Breast epithelium (tissue), 4 donors: ENCODE results near the gene AKAP3. TPM values are rescaled to one million over a fixed set of nuclear protein-coding genes. Genes with fewer than 3 reads are reported as not detected.

Source experiments
- DNase-seq, 2 donors: peaks; one replicate each; pipeline ENCODE4 v3.0.0-alpha.2; 2019; ENCODE audit warnings: low spot score in 2 of 2
- H3K27ac ChIP-seq, 2 donors: fragments of 200-600 bp; sonication (generic) in 1 of 2; one replicate each; pipeline ENCODE4 v1.5.1; 2016 to 2019; ENCODE audit warnings: mild to moderate bottlenecking in 1 of 2
- H3K27me3 ChIP-seq, 2 donors: fragments of 200-600 bp; sonication (generic) in 1 of 2; one replicate each; pipeline versions ENCODE4 v1.5.1 to v1.6.0; 2017 to 2019; ENCODE audit warnings: control low read depth in 1 of 2, mild to moderate bottlenecking in 1 of 2
- H3K36me3 ChIP-seq: fragments of 200-600 bp; one replicate; pipeline ENCODE4 v1.5.1; 2019
- H3K4me1 ChIP-seq, 2 donors: fragments of 200-600 bp; sonication (generic); one replicate each; pipeline ENCODE4 v1.5.1; 2016 to 2019; ENCODE audit warnings: control low read depth in 1 of 2
- H3K4me3 ChIP-seq, 3 donors: fragments of 200-600 bp; sonication (generic); 1 replicate in 2 of 3; 2 replicates in 1 of 3; pipeline ENCODE4 v1.5.1; 2016 to 2019; ENCODE audit warnings: mild to moderate bottlenecking in 3 of 3, moderate library complexity in 2 of 3
- H3K9me3 ChIP-seq, 2 donors: fragments of 200-600 bp; sonication (generic) in 1 of 2; one replicate each; pipeline ENCODE4 v1.5.1; 2016 to 2019; ENCODE audit warnings: control low read depth in 1 of 2
- CTCF ChIP-seq, 3 donors: fragments of 450-650 bp; IDR thresholded peaks; one replicate each; pipeline ENCODE4 v1.5.1; 2016 to 2017; ENCODE audit warnings: antibody characterized with exemption in 3 of 3, mild to moderate bottlenecking in 3 of 3, moderate library complexity in 3 of 3
- POLR2A ChIP-seq: fragments of 450-650 bp; IDR thresholded peaks from one replicate; pipeline ENCODE4 v1.6.1; 2016; ENCODE audit warnings: antibody characterized with exemption, mild to moderate bottlenecking, moderate library complexity
- POLR2AphosphoS5 ChIP-seq, 3 donors: sonication (generic); formaldehyde crosslinking; IDR thresholded peaks; one replicate each; pipeline ENCODE4 v1.6.1; 2017; ENCODE audit warnings: antibody characterized with exemption in 3 of 3
- intact Hi-C: fragments of 100-400 bp; cut with DNase I; formaldehyde crosslinking; loops from one replicate; pipeline ENCODE4 v1.15.1; 2023; ENCODE audit warnings: low total_unique reads
- total RNA-seq, 3 donors: library from RNA; depleted of rRNA; stranded (reverse); fragments of >200 nt; gene quantifications; one replicate each; pipeline ENCODE4 v1.1.0, GENCODE V29; 2016

The AKAP3 gene
- total RNA-seq, 3 donors from 2014 or later, result 0.33 to 2.2 (median 2.2) TPM

DNA sequence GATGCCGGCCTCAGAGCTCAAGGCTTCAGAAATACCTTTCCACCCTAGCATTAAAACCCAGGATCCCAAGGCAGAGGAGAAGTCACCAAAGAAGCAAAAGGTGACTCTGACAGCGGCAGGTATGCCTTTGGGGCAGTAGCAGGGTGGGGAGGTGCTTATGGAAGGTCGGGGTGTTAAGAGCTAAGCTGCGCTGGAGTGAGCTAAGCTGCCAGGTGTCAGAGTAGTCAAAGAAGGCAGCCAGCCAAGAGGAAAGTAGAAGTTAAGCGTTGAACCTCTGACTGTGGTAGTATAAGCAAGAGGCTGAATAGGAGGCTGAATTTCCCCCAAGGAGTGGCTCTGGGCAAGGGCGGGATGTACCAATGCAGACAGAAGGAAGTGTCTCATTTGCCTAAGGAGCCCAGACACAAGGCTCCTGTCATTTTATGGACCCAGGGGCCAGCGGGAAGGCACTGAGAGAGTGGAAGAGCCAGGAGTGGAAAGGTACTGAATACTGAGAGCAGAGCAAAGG lies 57.6 kb downstream of the AKAP3 start:
- intact Hi-C loops, result no loop called here
- Histone ChIP-seq H3K4me1 (no peaks in the 10 kb centered on the region), H3K27ac (peak overlapping the region in 1 of 2 donors; percentile 45), H3K9me3 (no peaks in the 10 kb centered on the region), H3K36me3 (no peaks in the 10 kb centered on the region), H3K27me3 (no peaks in the 10 kb centered on the region), H3K4me3 (no peak overlapping the region)
- no peak for TF ChIP-seq POLR2AphosphoS5 (IDR thresholded peaks at IDR 0.05)
- no peak for TF ChIP-seq CTCF (IDR thresholded peaks at IDR 0.05)
- no peak for TF ChIP-seq POLR2A
- peak in 1 of 2 donors; percentile 20 for DNase-seq

GRCh38 chr12:4589941-4590340 lies 58.9 kb downstream of the AKAP3 start:
- no peak overlapping the region for H3K27ac ChIP-seq
- no peaks in the 10 kb centered on the region for H3K36me3 ChIP-seq
- TF ChIP-seq CTCF (IDR thresholded peaks at IDR 0.05) (no peak), POLR2AphosphoS5 (IDR thresholded peaks at IDR 0.05) (no peak), POLR2A (no peak)
- no peak for DNase-seq
- no peaks in the 10 kb centered on the region for H3K27me3 ChIP-seq
- H3K9me3 ChIP-seq, result no peaks in the 10 kb centered on the region
- no peaks in the 10 kb centered on the region for H3K4me1 ChIP-seq
- intact Hi-C loops, result no loop called here
- no peak overlapping the region for H3K4me3 ChIP-seq

DNA sequence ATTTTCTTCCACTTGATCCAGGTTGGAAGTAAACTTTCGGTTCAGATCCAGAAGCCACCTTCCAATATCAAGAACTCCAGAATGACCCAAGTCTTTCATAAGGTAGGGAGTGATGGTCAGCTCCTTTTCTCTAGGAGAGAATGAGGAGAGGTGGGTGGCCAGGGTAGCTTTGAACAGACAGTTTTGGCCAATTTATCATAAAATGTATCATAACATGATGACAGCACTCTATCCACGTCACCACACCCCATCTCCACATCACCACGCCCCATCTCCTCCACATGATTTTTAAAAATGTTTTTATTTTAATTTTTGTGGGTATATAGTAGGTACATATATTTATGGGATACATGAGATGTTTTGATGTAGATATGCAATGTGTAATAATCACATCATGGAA lies 59.9 kb downstream of the AKAP3 start:
- Histone ChIP-seq H3K36me3 (no peaks in the 10 kb centered on the region), H3K9me3 (no peaks in the 10 kb centered on the region), H3K4me3 (no peak overlapping the region), H3K4me1 (no peaks in the 10 kb centered on the region), H3K27me3 (no peaks in the 10 kb centered on the region), H3K27ac (no peak overlapping the region)
- intact Hi-C loops, result no loop called here
- DNase-seq, result no peak
- TF ChIP-seq POLR2A, result no peak
- TF ChIP-seq POLR2AphosphoS5 (IDR thresholded peaks at IDR 0.05), result no peak
- TF ChIP-seq CTCF (IDR thresholded peaks at IDR 0.05), result no peak

- intact Hi-C loops, result no loop called here
- no peaks in the 10 kb centered on the region for H3K27me3 ChIP-seq
- no peak for DNase-seq
- H3K36me3 ChIP-seq, result no peaks in the 10 kb centered on the region
- H3K4me3 ChIP-seq, result no peak overlapping the region
- TF ChIP-seq CTCF (IDR thresholded peaks at IDR 0.05) (no peak), POLR2A (no peak), POLR2AphosphoS5 (IDR thresholded peaks at IDR 0.05) (no peak)
- no peaks in the 10 kb centered on the region for H3K9me3 ChIP-seq
- H3K4me1 ChIP-seq, result no peaks in the 10 kb centered on the region
- H3K27ac ChIP-seq, result no peak overlapping the region
Measured at GRCh38 chr12:4587108-4587507, 61.7 kb downstream of the AKAP3 start.

DNA sequence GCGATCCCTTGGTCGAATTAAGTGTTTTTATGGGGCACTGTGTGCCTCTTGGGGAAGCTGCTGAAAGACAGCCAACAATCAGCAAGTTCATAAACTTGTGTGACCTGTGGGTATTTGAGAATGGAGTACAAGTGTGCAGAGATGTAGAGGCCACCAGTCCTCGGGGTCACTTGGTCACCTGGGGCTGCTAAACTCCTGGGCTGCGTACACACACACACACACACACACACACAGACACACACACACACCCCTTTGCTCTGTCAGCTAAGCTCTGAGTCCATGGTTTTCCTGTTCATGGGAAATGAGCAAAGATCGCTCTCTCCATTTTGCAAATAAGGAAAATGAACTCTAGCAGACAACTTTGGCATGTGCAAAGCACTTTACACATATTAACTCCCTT lies 62.4 kb downstream of the AKAP3 start:
- H3K27ac ChIP-seq, result no peak overlapping the region
- TF ChIP-seq POLR2A (no peak), POLR2AphosphoS5 (IDR thresholded peaks at IDR 0.05) (no peak), CTCF (IDR thresholded peaks at IDR 0.05) (no peak)
- H3K9me3 ChIP-seq, result no peaks in the 10 kb centered on the region
- no peaks in the 10 kb centered on the region for H3K4me1 ChIP-seq
- H3K36me3 ChIP-seq, result no peaks in the 10 kb centered on the region
- no peak overlapping the region for H3K4me3 ChIP-seq
- no peaks in the 10 kb centered on the region for H3K27me3 ChIP-seq
- intact Hi-C loops, result no loop called here
- DNase-seq, result no peak
